GM23338 (cell line): ENCODE results near the gene TMEM145.

Experiments
- CREB1 ChIP-seq: fragments of 250-450 bp; sonication (Bioruptor Pico); IDR thresholded peaks from 2 replicates; pipeline ENCODE4 v1.5.0; 2020; ENCODE audit warnings: low read depth, mild to moderate bottlenecking, moderate library complexity
- EZH2 ChIP-seq: fragments of 200-600 bp; sonication (generic); IDR thresholded peaks from one replicate; pipeline ENCODE4 v1.8.0; 2017; ENCODE audit warnings: antibody characterized with exemption, mild to moderate bottlenecking, low read depth; ENCODE audit not compliant: unreplicated experiment
- EZH2phosphoT487 ChIP-seq: fragments of 200-600 bp; sonication (generic); IDR thresholded peaks from one replicate; pipeline ENCODE4 v1.8.1; 2018; ENCODE audit warnings: antibody characterized with exemption; ENCODE audit not compliant: unreplicated experiment
- JUNB ChIP-seq: IDR thresholded peaks from one replicate; pipeline ENCODE4 v1.6.1; 2016; ENCODE audit warnings: antibody characterized with exemption; ENCODE audit not compliant: unreplicated experiment
- NANOG ChIP-seq: IDR thresholded peaks from 2 replicates; pipeline ENCODE4 v1.6.1; 2016; ENCODE audit warnings: antibody characterized with exemption, borderline replicate concordance
- POLR2AphosphoS5 ChIP-seq: IDR thresholded peaks from 2 replicates; pipeline ENCODE4 v1.6.1; 2016; ENCODE audit warnings: antibody characterized with exemption, low read depth
- STAT1 ChIP-seq: IDR thresholded peaks from one replicate; pipeline ENCODE4 v1.6.1; 2016; ENCODE audit warnings: antibody characterized with exemption; ENCODE audit not compliant: unreplicated experiment
- ZNF331 ChIP-seq: fragments of 250-450 bp; sonication (Bioruptor Pico); IDR thresholded peaks from 2 replicates; pipeline ENCODE4 v1.5.0; 2020; ENCODE audit warnings: low read depth, mild to moderate bottlenecking, moderate library complexity
- TF ChIP-seq, protein P1 (sequence below), 2 experiments: fragments of 200-600 bp in 1 of 2; sonication (generic) in 1 of 2; conservative IDR thresholded peaks; 2 replicates each; pipeline versions ENCODE4 v1.5.1 to v1.6.1; 2016 to 2017; ENCODE audit warnings: antibody characterized with exemption in 2 of 2, low read depth in 2 of 2, mild to moderate bottlenecking in 2 of 2, moderate library complexity in 1 of 2
- TF ChIP-seq, protein P2 (sequence below): IDR thresholded peaks from one replicate; pipeline ENCODE4 v1.6.1; 2018; ENCODE audit warnings: antibody characterized with exemption; ENCODE audit not compliant: unreplicated experiment
- TF ChIP-seq, protein P3 (sequence below): IDR thresholded peaks from 2 replicates; pipeline ENCODE4 v1.6.1; 2016; ENCODE audit warnings: antibody characterized with exemption
- TF ChIP-seq, protein P4 (sequence below): fragments of 250-450 bp; sonication (Bioruptor Pico); IDR thresholded peaks from 2 replicates; pipeline ENCODE4 v1.5.0; 2020; ENCODE audit warnings: mild to moderate bottlenecking, moderate library complexity

DNA sequence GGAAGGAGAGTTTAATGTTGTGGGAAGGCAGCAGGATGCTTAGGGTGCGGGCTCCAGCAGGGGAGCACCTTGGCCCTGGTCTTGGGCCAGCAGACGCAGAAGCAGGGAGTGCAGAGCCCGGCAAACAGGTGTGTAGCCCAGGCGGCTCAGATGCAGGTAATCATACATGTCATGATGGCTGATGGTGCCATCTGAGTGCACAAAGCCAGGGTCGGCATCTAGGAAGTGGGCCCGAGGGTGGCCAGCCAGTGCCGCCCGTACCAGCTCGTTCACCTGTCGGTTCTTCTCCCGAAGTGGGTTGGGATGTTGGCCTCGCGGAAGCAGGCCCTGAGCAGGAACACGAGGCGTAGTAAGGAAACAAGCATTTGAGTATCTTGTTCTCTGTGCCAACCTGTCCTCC, 16.1 kb upstream of the TMEM145 start:
- TF ChIP-seq, protein P1, sequence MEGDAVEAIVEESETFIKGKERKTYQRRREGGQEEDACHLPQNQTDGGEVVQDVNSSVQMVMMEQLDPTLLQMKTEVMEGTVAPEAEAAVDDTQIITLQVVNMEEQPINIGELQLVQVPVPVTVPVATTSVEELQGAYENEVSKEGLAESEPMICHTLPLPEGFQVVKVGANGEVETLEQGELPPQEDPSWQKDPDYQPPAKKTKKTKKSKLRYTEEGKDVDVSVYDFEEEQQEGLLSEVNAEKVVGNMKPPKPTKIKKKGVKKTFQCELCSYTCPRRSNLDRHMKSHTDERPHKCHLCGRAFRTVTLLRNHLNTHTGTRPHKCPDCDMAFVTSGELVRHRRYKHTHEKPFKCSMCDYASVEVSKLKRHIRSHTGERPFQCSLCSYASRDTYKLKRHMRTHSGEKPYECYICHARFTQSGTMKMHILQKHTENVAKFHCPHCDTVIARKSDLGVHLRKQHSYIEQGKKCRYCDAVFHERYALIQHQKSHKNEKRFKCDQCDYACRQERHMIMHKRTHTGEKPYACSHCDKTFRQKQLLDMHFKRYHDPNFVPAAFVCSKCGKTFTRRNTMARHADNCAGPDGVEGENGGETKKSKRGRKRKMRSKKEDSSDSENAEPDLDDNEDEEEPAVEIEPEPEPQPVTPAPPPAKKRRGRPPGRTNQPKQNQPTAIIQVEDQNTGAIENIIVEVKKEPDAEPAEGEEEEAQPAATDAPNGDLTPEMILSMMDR (conservative IDR thresholded peaks at IDR 0.05; ENCODE audit: low read depth in 2 of 2): no peak
- TF ChIP-seq, protein P2, sequence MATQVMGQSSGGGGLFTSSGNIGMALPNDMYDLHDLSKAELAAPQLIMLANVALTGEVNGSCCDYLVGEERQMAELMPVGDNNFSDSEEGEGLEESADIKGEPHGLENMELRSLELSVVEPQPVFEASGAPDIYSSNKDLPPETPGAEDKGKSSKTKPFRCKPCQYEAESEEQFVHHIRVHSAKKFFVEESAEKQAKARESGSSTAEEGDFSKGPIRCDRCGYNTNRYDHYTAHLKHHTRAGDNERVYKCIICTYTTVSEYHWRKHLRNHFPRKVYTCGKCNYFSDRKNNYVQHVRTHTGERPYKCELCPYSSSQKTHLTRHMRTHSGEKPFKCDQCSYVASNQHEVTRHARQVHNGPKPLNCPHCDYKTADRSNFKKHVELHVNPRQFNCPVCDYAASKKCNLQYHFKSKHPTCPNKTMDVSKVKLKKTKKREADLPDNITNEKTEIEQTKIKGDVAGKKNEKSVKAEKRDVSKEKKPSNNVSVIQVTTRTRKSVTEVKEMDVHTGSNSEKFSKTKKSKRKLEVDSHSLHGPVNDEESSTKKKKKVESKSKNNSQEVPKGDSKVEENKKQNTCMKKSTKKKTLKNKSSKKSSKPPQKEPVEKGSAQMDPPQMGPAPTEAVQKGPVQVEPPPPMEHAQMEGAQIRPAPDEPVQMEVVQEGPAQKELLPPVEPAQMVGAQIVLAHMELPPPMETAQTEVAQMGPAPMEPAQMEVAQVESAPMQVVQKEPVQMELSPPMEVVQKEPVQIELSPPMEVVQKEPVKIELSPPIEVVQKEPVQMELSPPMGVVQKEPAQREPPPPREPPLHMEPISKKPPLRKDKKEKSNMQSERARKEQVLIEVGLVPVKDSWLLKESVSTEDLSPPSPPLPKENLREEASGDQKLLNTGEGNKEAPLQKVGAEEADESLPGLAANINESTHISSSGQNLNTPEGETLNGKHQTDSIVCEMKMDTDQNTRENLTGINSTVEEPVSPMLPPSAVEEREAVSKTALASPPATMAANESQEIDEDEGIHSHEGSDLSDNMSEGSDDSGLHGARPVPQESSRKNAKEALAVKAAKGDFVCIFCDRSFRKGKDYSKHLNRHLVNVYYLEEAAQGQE: no peak
- TF ChIP-seq EZH2phosphoT487 (no peak), POLR2AphosphoS5 (no peak), EZH2 (no peak), JUNB (no peak), NANOG (no peak), CREB1 (CRISPR knock-in tag) (no peak), STAT1 (no peak), ZNF331 (CRISPR knock-in tag) (no peak)
- TF ChIP-seq, protein P3, sequence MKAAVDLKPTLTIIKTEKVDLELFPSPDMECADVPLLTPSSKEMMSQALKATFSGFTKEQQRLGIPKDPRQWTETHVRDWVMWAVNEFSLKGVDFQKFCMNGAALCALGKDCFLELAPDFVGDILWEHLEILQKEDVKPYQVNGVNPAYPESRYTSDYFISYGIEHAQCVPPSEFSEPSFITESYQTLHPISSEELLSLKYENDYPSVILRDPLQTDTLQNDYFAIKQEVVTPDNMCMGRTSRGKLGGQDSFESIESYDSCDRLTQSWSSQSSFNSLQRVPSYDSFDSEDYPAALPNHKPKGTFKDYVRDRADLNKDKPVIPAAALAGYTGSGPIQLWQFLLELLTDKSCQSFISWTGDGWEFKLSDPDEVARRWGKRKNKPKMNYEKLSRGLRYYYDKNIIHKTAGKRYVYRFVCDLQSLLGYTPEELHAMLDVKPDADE: no peak
- TF ChIP-seq, protein P4, sequence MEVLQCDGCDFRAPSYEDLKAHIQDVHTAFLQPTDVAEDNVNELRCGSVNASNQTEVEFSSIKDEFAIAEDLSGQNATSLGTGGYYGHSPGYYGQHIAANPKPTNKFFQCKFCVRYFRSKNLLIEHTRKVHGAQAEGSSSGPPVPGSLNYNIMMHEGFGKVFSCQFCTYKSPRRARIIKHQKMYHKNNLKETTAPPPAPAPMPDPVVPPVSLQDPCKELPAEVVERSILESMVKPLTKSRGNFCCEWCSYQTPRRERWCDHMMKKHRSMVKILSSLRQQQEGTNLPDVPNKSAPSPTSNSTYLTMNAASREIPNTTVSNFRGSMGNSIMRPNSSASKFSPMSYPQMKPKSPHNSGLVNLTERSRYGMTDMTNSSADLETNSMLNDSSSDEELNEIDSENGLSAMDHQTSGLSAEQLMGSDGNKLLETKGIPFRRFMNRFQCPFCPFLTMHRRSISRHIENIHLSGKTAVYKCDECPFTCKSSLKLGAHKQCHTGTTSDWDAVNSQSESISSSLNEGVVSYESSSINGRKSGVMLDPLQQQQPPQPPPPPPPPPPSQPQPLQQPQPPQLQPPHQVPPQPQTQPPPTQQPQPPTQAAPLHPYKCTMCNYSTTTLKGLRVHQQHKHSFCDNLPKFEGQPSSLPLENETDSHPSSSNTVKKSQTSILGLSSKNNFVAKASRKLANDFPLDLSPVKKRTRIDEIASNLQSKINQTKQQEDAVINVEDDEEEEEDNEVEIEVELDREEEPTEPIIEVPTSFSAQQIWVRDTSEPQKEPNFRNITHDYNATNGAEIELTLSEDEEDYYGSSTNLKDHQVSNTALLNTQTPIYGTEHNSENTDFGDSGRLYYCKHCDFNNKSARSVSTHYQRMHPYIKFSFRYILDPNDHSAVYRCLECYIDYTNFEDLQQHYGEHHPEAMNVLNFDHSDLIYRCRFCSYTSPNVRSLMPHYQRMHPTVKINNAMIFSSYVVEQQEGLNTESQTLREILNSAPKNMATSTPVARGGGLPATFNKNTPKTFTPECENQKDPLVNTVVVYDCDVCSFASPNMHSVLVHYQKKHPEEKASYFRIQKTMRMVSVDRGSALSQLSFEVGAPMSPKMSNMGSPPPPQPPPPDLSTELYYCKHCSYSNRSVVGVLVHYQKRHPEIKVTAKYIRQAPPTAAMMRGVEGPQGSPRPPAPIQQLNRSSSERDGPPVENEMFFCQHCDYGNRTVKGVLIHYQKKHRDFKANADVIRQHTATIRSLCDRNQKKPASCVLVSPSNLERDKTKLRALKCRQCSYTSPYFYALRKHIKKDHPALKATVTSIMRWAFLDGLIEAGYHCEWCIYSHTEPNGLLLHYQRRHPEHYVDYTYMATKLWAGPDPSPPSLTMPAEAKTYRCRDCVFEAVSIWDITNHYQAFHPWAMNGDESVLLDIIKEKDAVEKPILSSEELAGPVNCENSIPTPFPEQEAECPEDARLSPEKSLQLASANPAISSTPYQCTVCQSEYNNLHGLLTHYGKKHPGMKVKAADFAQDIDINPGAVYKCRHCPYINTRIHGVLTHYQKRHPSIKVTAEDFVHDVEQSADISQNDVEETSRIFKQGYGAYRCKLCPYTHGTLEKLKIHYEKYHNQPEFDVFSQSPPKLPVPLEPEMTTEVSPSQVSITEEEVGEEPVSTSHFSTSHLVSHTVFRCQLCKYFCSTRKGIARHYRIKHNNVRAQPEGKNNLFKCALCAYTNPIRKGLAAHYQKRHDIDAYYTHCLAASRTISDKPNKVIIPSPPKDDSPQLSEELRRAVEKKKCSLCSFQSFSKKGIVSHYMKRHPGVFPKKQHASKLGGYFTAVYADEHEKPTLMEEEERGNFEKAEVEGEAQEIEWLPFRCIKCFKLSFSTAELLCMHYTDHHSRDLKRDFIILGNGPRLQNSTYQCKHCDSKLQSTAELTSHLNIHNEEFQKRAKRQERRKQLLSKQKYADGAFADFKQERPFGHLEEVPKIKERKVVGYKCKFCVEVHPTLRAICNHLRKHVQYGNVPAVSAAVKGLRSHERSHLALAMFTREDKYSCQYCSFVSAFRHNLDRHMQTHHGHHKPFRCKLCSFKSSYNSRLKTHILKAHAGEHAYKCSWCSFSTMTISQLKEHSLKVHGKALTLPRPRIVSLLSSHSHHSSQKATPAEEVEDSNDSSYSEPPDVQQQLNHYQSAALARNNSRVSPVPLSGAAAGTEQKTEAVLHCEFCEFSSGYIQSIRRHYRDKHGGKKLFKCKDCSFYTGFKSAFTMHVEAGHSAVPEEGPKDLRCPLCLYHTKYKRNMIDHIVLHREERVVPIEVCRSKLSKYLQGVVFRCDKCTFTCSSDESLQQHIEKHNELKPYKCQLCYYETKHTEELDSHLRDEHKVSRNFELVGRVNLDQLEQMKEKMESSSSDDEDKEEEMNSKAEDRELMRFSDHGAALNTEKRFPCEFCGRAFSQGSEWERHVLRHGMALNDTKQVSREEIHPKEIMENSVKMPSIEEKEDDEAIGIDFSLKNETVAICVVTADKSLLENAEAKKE (CRISPR knock-in tag): no peak
